Measurements from ENCODE around the gene PUM2.

The PUM2 gene, protein sequence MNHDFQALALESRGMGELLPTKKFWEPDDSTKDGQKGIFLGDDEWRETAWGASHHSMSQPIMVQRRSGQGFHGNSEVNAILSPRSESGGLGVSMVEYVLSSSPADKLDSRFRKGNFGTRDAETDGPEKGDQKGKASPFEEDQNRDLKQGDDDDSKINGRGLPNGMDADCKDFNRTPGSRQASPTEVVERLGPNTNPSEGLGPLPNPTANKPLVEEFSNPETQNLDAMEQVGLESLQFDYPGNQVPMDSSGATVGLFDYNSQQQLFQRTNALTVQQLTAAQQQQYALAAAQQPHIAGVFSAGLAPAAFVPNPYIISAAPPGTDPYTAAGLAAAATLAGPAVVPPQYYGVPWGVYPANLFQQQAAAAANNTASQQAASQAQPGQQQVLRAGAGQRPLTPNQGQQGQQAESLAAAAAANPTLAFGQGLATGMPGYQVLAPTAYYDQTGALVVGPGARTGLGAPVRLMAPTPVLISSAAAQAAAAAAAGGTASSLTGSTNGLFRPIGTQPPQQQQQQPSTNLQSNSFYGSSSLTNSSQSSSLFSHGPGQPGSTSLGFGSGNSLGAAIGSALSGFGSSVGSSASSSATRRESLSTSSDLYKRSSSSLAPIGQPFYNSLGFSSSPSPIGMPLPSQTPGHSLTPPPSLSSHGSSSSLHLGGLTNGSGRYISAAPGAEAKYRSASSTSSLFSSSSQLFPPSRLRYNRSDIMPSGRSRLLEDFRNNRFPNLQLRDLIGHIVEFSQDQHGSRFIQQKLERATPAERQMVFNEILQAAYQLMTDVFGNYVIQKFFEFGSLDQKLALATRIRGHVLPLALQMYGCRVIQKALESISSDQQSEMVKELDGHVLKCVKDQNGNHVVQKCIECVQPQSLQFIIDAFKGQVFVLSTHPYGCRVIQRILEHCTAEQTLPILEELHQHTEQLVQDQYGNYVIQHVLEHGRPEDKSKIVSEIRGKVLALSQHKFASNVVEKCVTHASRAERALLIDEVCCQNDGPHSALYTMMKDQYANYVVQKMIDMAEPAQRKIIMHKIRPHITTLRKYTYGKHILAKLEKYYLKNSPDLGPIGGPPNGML

DNA sequence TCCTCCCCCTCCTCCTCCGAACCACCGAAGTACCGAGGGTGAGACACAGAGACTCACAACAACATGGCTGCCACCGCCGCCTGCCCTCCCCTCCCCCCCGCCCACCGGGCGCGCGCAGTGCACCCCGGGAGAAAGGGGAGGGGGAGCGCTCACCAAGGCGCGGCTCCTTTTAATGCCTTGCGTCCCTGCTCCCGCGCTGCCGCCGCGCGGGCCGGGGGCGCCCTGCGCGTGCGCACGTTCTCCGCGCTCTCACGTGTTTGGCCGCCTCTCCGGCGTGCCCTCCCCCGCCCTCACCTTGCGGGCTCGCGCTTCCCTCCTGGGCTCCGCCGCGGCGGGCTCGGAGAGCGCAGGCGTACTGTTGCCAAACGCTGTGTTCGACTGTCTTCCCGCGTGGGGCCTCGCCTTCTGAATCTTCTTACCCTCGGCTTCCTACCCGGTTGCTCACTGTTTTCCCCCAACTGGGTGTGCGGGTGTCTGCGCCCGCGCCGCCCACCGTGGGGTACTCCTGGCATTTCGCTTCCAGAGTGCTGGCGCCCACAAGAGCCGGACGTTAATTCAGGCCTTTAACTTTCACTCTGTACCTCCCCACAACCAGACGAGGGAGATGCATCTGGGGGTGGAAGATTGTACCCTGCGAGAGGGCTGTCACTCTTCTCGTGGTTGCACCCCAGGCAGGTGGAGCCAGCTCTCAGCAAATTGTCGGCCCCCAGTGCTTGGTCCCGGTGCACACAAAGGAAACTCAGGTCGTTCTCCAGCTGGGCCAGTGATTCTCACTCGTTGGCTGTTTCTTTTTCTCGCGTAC is at the start of gene PUM2:
TSS of gene PUM2 (minus strand) at position 92 of the 802 bp plus-strand sequence. CDS start 23,484 bp downstream, outside the sequence.
- H3F3A ChIP-seq (ENCODE audit: insufficient read depth, low read length): peaks cover 19% of the 10 kb centered on the region
- no peaks in the 10 kb centered on the region for H3K9me3 ChIP-seq (replicated peaks; ENCODE audit: insufficient read depth, low read length)
- H3K4me3 ChIP-seq (ENCODE audit: low read length): peak within 1 kb of the TSS; percentile 90
- peaks cover 32% of the 10 kb centered on the region for H4K20me1 ChIP-seq (ENCODE audit: insufficient read depth, low read length)
- DNase-seq: peak; percentile 99
- TF ChIP-seq EZH2phosphoT487 (IDR thresholded peaks at IDR 0.05; ENCODE audit: low read length) (no peak), CTCF (IDR thresholded peaks at IDR 0.05; ENCODE audit: low read length) (no peak), EZH2 (optimal IDR thresholded peaks at IDR 0.05; ENCODE audit: low read depth, low read length) (no peak)
- H3K79me2 ChIP-seq (ENCODE audit: low read length): peaks cover 45% of the 10 kb centered on the region
- peak within 1 kb of the TSS; percentile 97 for H3K4me2 ChIP-seq (ENCODE audit: low read depth, low read length)
- no peaks in the 10 kb centered on the region for H3K27me3 ChIP-seq (replicated peaks; ENCODE audit: insufficient read depth, low read length)
- H3K4me1 ChIP-seq (ENCODE audit: low read length): peaks cover 21% of the 10 kb centered on the region
- no peaks in the 10 kb centered on the region for H3K9me2 ChIP-seq (replicated peaks; ENCODE audit: insufficient read depth, low read length)
- H2AFZ ChIP-seq (ENCODE audit: low read length): peak within 1 kb of the TSS; percentile 91
- peak within 1 kb of the TSS; percentile 99 for H3K27ac ChIP-seq (ENCODE audit: low read length)
- H3K36me3 ChIP-seq (replicated peaks; ENCODE audit: insufficient read depth, low read length): no peaks in the 10 kb centered on the region; the same call in 1 of the 2 replicates
- peak within 1 kb of the TSS; percentile 96 for H3K9ac ChIP-seq (ENCODE audit: low read length)

- no peak overlapping the region for H2AFZ ChIP-seq (ENCODE audit: low read length)
- no peak overlapping the region for H3K4me3 ChIP-seq (ENCODE audit: low read length)
- H3K79me2 ChIP-seq (ENCODE audit: low read length): no peaks in the 10 kb centered on the region
- H3K27me3 ChIP-seq (replicated peaks; ENCODE audit: insufficient read depth, low read length): no peaks in the 10 kb centered on the region
- no peak for DNase-seq
- H3K9ac ChIP-seq (ENCODE audit: low read length): no peak overlapping the region
- H3K36me3 ChIP-seq (replicated peaks; ENCODE audit: insufficient read depth, low read length): no peaks in the 10 kb centered on the region
- no peaks in the 10 kb centered on the region for H3K9me3 ChIP-seq (replicated peaks; ENCODE audit: insufficient read depth, low read length)
- TF ChIP-seq EZH2 (optimal IDR thresholded peaks at IDR 0.05; ENCODE audit: low read depth, low read length): no peak
- TF ChIP-seq EZH2phosphoT487 (IDR thresholded peaks at IDR 0.05; ENCODE audit: low read length): no peak
- TF ChIP-seq CTCF (IDR thresholded peaks at IDR 0.05; ENCODE audit: low read length): no peak
- no peaks in the 10 kb centered on the region for H4K20me1 ChIP-seq (ENCODE audit: insufficient read depth, low read length)
- no peak overlapping the region for H3K4me2 ChIP-seq (ENCODE audit: low read depth, low read length)
- H3K27ac ChIP-seq (ENCODE audit: low read length): no peak overlapping the region
- H3F3A ChIP-seq (ENCODE audit: insufficient read depth, low read length): no peaks in the 10 kb centered on the region
- no peaks in the 10 kb centered on the region for H3K9me2 ChIP-seq (replicated peaks; ENCODE audit: insufficient read depth, low read length)
- H3K4me1 ChIP-seq (ENCODE audit: low read length): peaks cover 3% of the 10 kb centered on the region; the same call in 1 of the 2 replicates
These were observed 49.7 kb upstream of the PUM2 start for GRCh38 chr2:20400306-20400705.

DNA sequence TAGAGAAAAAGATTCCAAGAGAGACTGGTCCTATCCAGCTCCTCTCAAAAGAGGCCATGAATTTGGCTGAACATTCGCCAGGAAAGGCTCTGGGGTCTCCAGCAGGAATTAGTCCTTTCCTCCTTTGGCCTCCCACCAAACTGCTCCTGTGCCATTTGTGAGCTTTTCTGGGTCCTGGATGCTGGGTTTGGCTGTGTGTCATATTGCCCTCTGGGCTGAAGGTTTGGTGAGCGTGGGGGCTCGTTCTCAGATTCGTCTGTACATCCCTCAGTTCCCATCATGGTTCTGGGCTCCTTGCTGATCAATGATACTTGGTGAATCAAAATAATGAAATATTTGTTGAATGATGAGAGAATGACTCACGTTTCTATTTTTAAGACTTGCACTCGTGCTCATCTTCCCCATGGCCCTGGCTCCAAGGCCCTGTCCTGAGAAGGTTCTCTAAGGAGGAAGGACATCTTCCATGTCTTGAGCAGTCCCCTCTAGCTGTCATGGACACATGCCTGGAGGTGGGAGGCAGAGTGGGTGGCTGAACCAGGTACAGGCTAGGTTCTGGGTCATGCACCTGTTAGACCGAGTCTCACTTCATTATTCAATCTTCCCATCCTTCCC is 48.4 kb upstream of the PUM2 start:
- Histone ChIP-seq H3K9ac (ENCODE audit: low read length) (no peak overlapping the region), H3K9me3 (replicated peaks; ENCODE audit: insufficient read depth, low read length) (no peaks in the 10 kb centered on the region), H4K20me1 (ENCODE audit: insufficient read depth, low read length) (no peaks in the 10 kb centered on the region), H3F3A (ENCODE audit: insufficient read depth, low read length) (no peaks in the 10 kb centered on the region), H3K9me2 (replicated peaks; ENCODE audit: insufficient read depth, low read length) (no peaks in the 10 kb centered on the region), H3K36me3 (replicated peaks; ENCODE audit: insufficient read depth, low read length) (no peaks in the 10 kb centered on the region), H3K4me3 (ENCODE audit: low read length) (no peak overlapping the region), H2AFZ (ENCODE audit: low read length) (no peak overlapping the region), H3K4me2 (ENCODE audit: low read depth, low read length) (no peak overlapping the region), H3K27ac (ENCODE audit: low read length) (no peak overlapping the region), H3K79me2 (ENCODE audit: low read length) (no peaks in the 10 kb centered on the region), H3K27me3 (replicated peaks; ENCODE audit: insufficient read depth, low read length) (no peaks in the 10 kb centered on the region), H3K4me1 (ENCODE audit: low read length) (peaks cover 3% of the 10 kb centered on the region; the same call in 1 of the 2 replicates)
- DNase-seq: no peak
- no peak for TF ChIP-seq EZH2phosphoT487 (IDR thresholded peaks at IDR 0.05; ENCODE audit: low read length)
- no peak for TF ChIP-seq CTCF (IDR thresholded peaks at IDR 0.05; ENCODE audit: low read length)
- TF ChIP-seq EZH2 (optimal IDR thresholded peaks at IDR 0.05; ENCODE audit: low read depth, low read length): no peak

Measured in MM.1S (cell line).